HG03457 (cell line): Measurements from ENCODE around the gene PROCA1.

Experiments used
- ATAC-seq: cut with Tn5 transposase; IDR thresholded peaks from one replicate; pipeline ENCODE4 v1.9.1; 2021; ENCODE audit warnings: moderate number of reproducible peaks; ENCODE audit not compliant: unreplicated experiment

PROCA1 gene

GRCh38 chr17:28712705-28713415 is 1.2 kb upstream of the PROCA1 start:
- no peak for ATAC-seq

GRCh38 chr17:28712032-28712704 is 480 bp upstream of the PROCA1 start:
- no peak for ATAC-seq

- ATAC-seq: no peak
Measured at GRCh38 chr17:28710861-28711722, 596 bp downstream of the PROCA1 start.

- ATAC-seq: no peak
Measured at GRCh38 chr17:28707339-28707720, 4.4 kb downstream of the PROCA1 start.

- ATAC-seq: no peak
Measured at GRCh38 chr17:28706471-28707338, 5.0 kb downstream of the PROCA1 start.

GRCh38 chr17:28705728-28706334 is 5.9 kb downstream of the PROCA1 start:
- no peak for ATAC-seq

GRCh38 chr17:28705074-28705659 is 6.5 kb downstream of the PROCA1 start:
- ATAC-seq: no peak

- no peak for ATAC-seq
Measured at GRCh38 chr17:28704219-28704858, 7.3 kb downstream of the PROCA1 start.

GRCh38 chr17:28703552-28704218 is 8.0 kb downstream of the PROCA1 start:
- no peak for ATAC-seq

GRCh38 chr17:28702752-28703150 is 8.9 kb downstream of the PROCA1 start:
- no peak for ATAC-seq

- ATAC-seq: no peak
Measured at GRCh38 chr17:28702026-28702751, 9.5 kb downstream of the PROCA1 start.

- ATAC-seq: no peak
Measured at GRCh38 chr17:28700830-28701492, 10.7 kb downstream of the PROCA1 start.

- ATAC-seq: no peak
Measured at GRCh38 chr17:28700278-28700677, 11.4 kb downstream of the PROCA1 start.

GRCh38 chr17:28698253-28698941 is 13.3 kb downstream of the PROCA1 start:
- no peak for ATAC-seq

- no peak for ATAC-seq
Measured at GRCh38 chr17:28693869-28694268, 17.8 kb downstream of the PROCA1 start.

- ATAC-seq: no peak
Measured at GRCh38 chr17:28689011-28689410, 22.7 kb downstream of the PROCA1 start.

GRCh38 chr17:28688481-28688880 is 23.2 kb downstream of the PROCA1 start:
- ATAC-seq: no peak
